GM23338 (cell line): Measurements from ENCODE around the gene GSG1. TPM values are rescaled to one million over a fixed set of nuclear protein-coding genes. Genes with fewer than 3 reads are reported as not detected.

Experiments
- ATAC-seq: fragments of 200-7000 bp; cut with Tn5 transposase; 3 replicates; pipeline ENCODE4 v1.9.1; 2020
- DNase-seq: peaks from one replicate; pipeline ENCODE4 v3.0.0-alpha.2; 2015; ENCODE audit warnings: low spot score
- H2AFZ ChIP-seq: fragments of 200-600 bp; sonication (generic); 2 replicates; pipeline ENCODE4 v1.8.0; 2016; ENCODE audit warnings: antibody characterized with exemption, mild to moderate bottlenecking, moderate library complexity
- H3F3A ChIP-seq: fragments of 200-600 bp; sonication (generic); replicated peaks from 2 replicates; pipeline ENCODE4 v1.8.0; 2017; ENCODE audit warnings: antibody characterized with exemption, mixed run types, low read depth
- H3K27ac ChIP-seq: fragments of 200-600 bp; sonication (generic); 2 replicates; pipeline ENCODE4 v1.6.1; 2016; ENCODE audit warnings: low read depth
- H3K27me3 ChIP-seq: fragments of 200-600 bp; sonication (generic); 2 replicates; pipeline ENCODE4 v1.8.0; 2016; ENCODE audit warnings: mild to moderate bottlenecking, mixed run types, moderate library complexity; ENCODE audit not compliant: insufficient read depth
- H3K36me3 ChIP-seq: fragments of 200-600 bp; sonication (generic); 2 replicates; pipeline ENCODE4 v1.8.0; 2016; ENCODE audit warnings: mild to moderate bottlenecking; ENCODE audit not compliant: insufficient read depth
- H3K4me1 ChIP-seq: fragments of 200-600 bp; sonication (generic); 2 replicates; pipeline ENCODE4 v1.8.0; 2016; ENCODE audit warnings: mild to moderate bottlenecking, moderate library complexity; ENCODE audit not compliant: insufficient read depth
- H3K4me2 ChIP-seq: fragments of 200-600 bp; sonication (generic); 2 replicates; pipeline ENCODE4 v1.7.1; 2017; ENCODE audit warnings: mixed run types
- H3K4me3 ChIP-seq: fragments of 200-600 bp; sonication (generic); 2 replicates; pipeline ENCODE4 v1.6.1; 2016; ENCODE audit warnings: mixed run types
- H3K79me2 ChIP-seq: fragments of 200-600 bp; sonication (generic); replicated peaks from 2 replicates; pipeline ENCODE4 v1.8.0; 2017; ENCODE audit warnings: mild to moderate bottlenecking; ENCODE audit not compliant: insufficient read depth
- H3K9me2 ChIP-seq: fragments of 200-600 bp; sonication (generic); 2 replicates; pipeline ENCODE4 v1.8.0; 2017; ENCODE audit not compliant: insufficient read depth
- H4K20me1 ChIP-seq: fragments of 200-600 bp; sonication (generic); replicated peaks from 2 replicates; pipeline ENCODE4 v1.8.0; 2017; ENCODE audit warnings: mild to moderate bottlenecking; ENCODE audit not compliant: insufficient read depth
- H3K27ac Mint-ChIP-seq: 2 replicates; pipeline ENCODE4 v1.8.0; 2020; ENCODE audit warnings: inconsistent platforms, mild to moderate bottlenecking, moderate library complexity, mixed read lengths
- H3K27me3 Mint-ChIP-seq: 3 replicates; pipeline ENCODE4 v1.8.0; 2022; ENCODE audit warnings: low read depth, mild to moderate bottlenecking, moderate library complexity, mixed read lengths, inconsistent platforms; ENCODE audit not compliant: insufficient read depth, poor library complexity
- H3K36me3 Mint-ChIP-seq: 3 replicates; pipeline ENCODE4 v1.8.0; 2021; ENCODE audit warnings: low read depth, mild to moderate bottlenecking, inconsistent platforms, moderate library complexity, mixed read lengths
- H3K4me1 Mint-ChIP-seq: 3 replicates; pipeline ENCODE4 v1.8.0; 2020; ENCODE audit warnings: mild to moderate bottlenecking, inconsistent platforms, mixed read lengths
- H3K4me3 Mint-ChIP-seq: 3 replicates; pipeline ENCODE4 v1.8.0; 2021; ENCODE audit warnings: moderate library complexity, mild to moderate bottlenecking, inconsistent platforms, mixed read lengths
- H3K9me3 Mint-ChIP-seq: 3 replicates; pipeline ENCODE4 v1.8.0; 2020; ENCODE audit warnings: moderate library complexity, mild to moderate bottlenecking, inconsistent platforms, mixed read lengths
- CTCF ChIP-seq, 2 experiments: fragments of 200-600 bp in 1 of 2; sonication (generic) in 1 of 2; conservative IDR thresholded peaks; 2 replicates each; pipeline versions ENCODE4 v1.5.1 to v1.6.1; 2016 to 2017; ENCODE audit warnings: antibody characterized with exemption in 2 of 2, low read depth in 2 of 2, mild to moderate bottlenecking in 2 of 2, moderate library complexity in 1 of 2
- ETS1 ChIP-seq: IDR thresholded peaks from 2 replicates; pipeline ENCODE4 v1.6.1; 2016; ENCODE audit warnings: antibody characterized with exemption
- EZH2phosphoT487 ChIP-seq: fragments of 200-600 bp; sonication (generic); IDR thresholded peaks from one replicate; pipeline ENCODE4 v1.8.1; 2018; ENCODE audit warnings: antibody characterized with exemption; ENCODE audit not compliant: unreplicated experiment
- JUNB ChIP-seq: IDR thresholded peaks from one replicate; pipeline ENCODE4 v1.6.1; 2016; ENCODE audit warnings: antibody characterized with exemption; ENCODE audit not compliant: unreplicated experiment
- NANOG ChIP-seq: IDR thresholded peaks from 2 replicates; pipeline ENCODE4 v1.6.1; 2016; ENCODE audit warnings: antibody characterized with exemption, borderline replicate concordance
- REST ChIP-seq: IDR thresholded peaks from one replicate; pipeline ENCODE4 v1.6.1; 2018; ENCODE audit warnings: antibody characterized with exemption; ENCODE audit not compliant: unreplicated experiment
- STAT1 ChIP-seq: IDR thresholded peaks from one replicate; pipeline ENCODE4 v1.6.1; 2016; ENCODE audit warnings: antibody characterized with exemption; ENCODE audit not compliant: unreplicated experiment
- ZNF114 ChIP-seq: fragments of 250-450 bp; sonication (Bioruptor Pico); IDR thresholded peaks from 2 replicates; pipeline ENCODE4 v1.5.0; 2020; ENCODE audit warnings: mild to moderate bottlenecking, moderate library complexity
- ZNF331 ChIP-seq: fragments of 250-450 bp; sonication (Bioruptor Pico); IDR thresholded peaks from 2 replicates; pipeline ENCODE4 v1.5.0; 2020; ENCODE audit warnings: low read depth, mild to moderate bottlenecking, moderate library complexity
- ZNF462 ChIP-seq: fragments of 250-450 bp; sonication (Bioruptor Pico); IDR thresholded peaks from 2 replicates; pipeline ENCODE4 v1.5.0; 2020; ENCODE audit warnings: mild to moderate bottlenecking, moderate library complexity
- polyA plus RNA-seq: library from polyadenylated mRNA; unstranded; fragments of >200 nt; fragmentation: Nextera tagmentation; extraction: Ambion mirVana; gene quantifications from 2 replicates; pipeline ENCODE4 v1.2.1, GENCODE V29; 2016
- total RNA-seq: library from RNA; depleted of rRNA; stranded (reverse); fragments of >200 nt; shearing (Covaris generic); gene quantifications from 2 replicates; pipeline ENCODE4 v1.2.3, GENCODE V29; 2014

The GSG1 gene
- total and polyA plus RNA-seq, 2 experiments from 2014 or later = 0.17 to 0.63 TPM

GRCh38 chr12:13061377-13061776, 42.1 kb downstream of the GSG1 start:
- no peak overlapping the region for H3K4me2 ChIP-seq
- no peak overlapping the region for H2AFZ ChIP-seq
- H3K4me3 Mint-ChIP-seq = no peak overlapping the region
- TF ChIP-seq ZNF331 (CRISPR knock-in tag) (no peak), JUNB (no peak), ZNF114 (CRISPR knock-in tag) (no peak), ZNF462 (CRISPR knock-in tag) (no peak), NANOG (no peak), EZH2phosphoT487 (no peak)
- no peaks in the 10 kb centered on the region for H3K9me3 Mint-ChIP-seq
- H3K4me1 Mint-ChIP-seq = peaks cover 8% of the 10 kb centered on the region; the same call in 2 of the 3 replicates
- ATAC-seq (no peak), DNase-seq (no peak)
- H3K27ac ChIP-seq = no peak overlapping the region
- H4K20me1 ChIP-seq = no peaks in the 10 kb centered on the region
- no peaks in the 10 kb centered on the region for H3K27me3 ChIP-seq
- H3K27me3 Mint-ChIP-seq = no peaks in the 10 kb centered on the region
- H3K4me3 ChIP-seq = no peak overlapping the region
- no peaks in the 10 kb centered on the region; the same call in none of the 2 replicates for H3K36me3 ChIP-seq
- H3F3A ChIP-seq = no peaks in the 10 kb centered on the region
- peaks cover 3% of the 10 kb centered on the region; the same call in 1 of the 2 replicates for H3K9me2 ChIP-seq
- H3K4me1 ChIP-seq = no peaks in the 10 kb centered on the region
- no peaks in the 10 kb centered on the region for H3K79me2 ChIP-seq
- no peak overlapping the region for H3K27ac Mint-ChIP-seq
- H3K36me3 Mint-ChIP-seq = peaks cover 30% of the 10 kb centered on the region

GRCh38 chr12:13060581-13060980, 42.9 kb downstream of the GSG1 start:
- H3K9me3 Mint-ChIP-seq = no peaks in the 10 kb centered on the region
- H3K36me3 ChIP-seq = no peaks in the 10 kb centered on the region; the same call in none of the 2 replicates

More at GRCh38 chr12:13060581-13060980, 42.9 kb downstream of the GSG1 start:
- H3K27me3 ChIP-seq = no peaks in the 10 kb centered on the region
- Mint-ChIP-seq H3K27me3 (no peaks in the 10 kb centered on the region), H3K4me1 (peaks cover 13% of the 10 kb centered on the region), H3K4me3 (no peak overlapping the region), H3K36me3 (peaks cover 38% of the 10 kb centered on the region), H3K27ac (no peak overlapping the region)
- no peak for TF ChIP-seq REST
- no peak for TF ChIP-seq CTCF (conservative IDR thresholded peaks at IDR 0.05; ENCODE audit: low read depth in 2 of 2)
- no peak for TF ChIP-seq ETS1
- TF ChIP-seq EZH2phosphoT487 = no peak
- TF ChIP-seq ZNF114 (CRISPR knock-in tag) = no peak
- TF ChIP-seq STAT1 = no peak
- H3K9me2 ChIP-seq = peaks cover 3% of the 10 kb centered on the region; the same call in 1 of the 2 replicates
- DNase-seq (no peak), ATAC-seq (no peak)
- H3K4me2 ChIP-seq = no peak overlapping the region
- no peaks in the 10 kb centered on the region for H3K4me1 ChIP-seq
- no peaks in the 10 kb centered on the region for H3K79me2 ChIP-seq
- no peaks in the 10 kb centered on the region for H3F3A ChIP-seq
- no peak overlapping the region for H2AFZ ChIP-seq
- no peaks in the 10 kb centered on the region for H4K20me1 ChIP-seq
- H3K27ac ChIP-seq = no peak overlapping the region
- no peak overlapping the region for H3K4me3 ChIP-seq
